Measurements from ENCODE around the gene MVK. TPM values are rescaled to one million over a fixed set of nuclear protein-coding genes. Genes with fewer than 3 reads are reported as not detected.

MVK gene
- total RNA-seq, 6 experiments from 2014 or later, result 14.2 to 60.0 (median 37.6) TPM

GRCh38 chr12:109597414-109597794 is 23.8 kb downstream of the MVK start:
- TF ChIP-seq CTCF (IDR thresholded peaks at IDR 0.05), result no peak
- no peak for TF ChIP-seq POLR2A (IDR thresholded peaks at IDR 0.05)
- no peak for DNase-seq
- intact Hi-C loops (cut with DNase I), result loop anchor here (5.0 to 10.0 kb wide), 3 partner anchors 73 to 180 kb away; no protein-coding TSS in a partner anchor

GRCh38 chr12:109597795-109598427 is 24.3 kb downstream of the MVK start:
- TF ChIP-seq CTCF (IDR thresholded peaks at IDR 0.05) (peak; percentile 95 to 98 (median 96)), POLR2A (IDR thresholded peaks at IDR 0.05) (no peak)
- WGBS (ENCODE audit: insufficient coverage, low coverage, low lambda C conversion rate, missing lambda C conversion rate), result 30% methylated on average over 12 of the region's 27 CpGs
- no peak overlapping the region for H3K4me3 ChIP-seq
- no peaks in the 10 kb centered on the region for H3K27me3 ChIP-seq
- H3K4me1 ChIP-seq, result peaks cover 0 to 14% (median 2%) of the 10 kb centered on the region in 4 donors
- DNase-seq (peak; percentile 90 to 91 (median 91)), ATAC-seq (peak; percentile 94 to 98 (median 96))
- H3K27ac ChIP-seq, result no peak overlapping the region
- intact Hi-C loops (cut with DNase I), result loop anchor here (5.0 to 10.0 kb wide), 3 partner anchors 73 to 179 kb away; no protein-coding TSS in a partner anchor
- no peaks in the 10 kb centered on the region for H3K9me3 ChIP-seq
- H3K36me3 ChIP-seq, result peaks cover 0 to 30% (median 2%) of the 10 kb centered on the region in 4 donors

More at GRCh38 chr12:109597414-109597794, 23.8 kb downstream of the MVK start:
- WGBS (ENCODE audit: insufficient coverage, low coverage, low lambda C conversion rate, missing lambda C conversion rate), result 29% methylated on average over 5 of the region's 11 CpGs
- peaks cover 0 to 14% (median 2%) of the 10 kb centered on the region in 4 donors for H3K4me1 ChIP-seq
- H3K9me3 ChIP-seq, result no peaks in the 10 kb centered on the region
- no peaks in the 10 kb centered on the region for H3K27me3 ChIP-seq
- peak in 2 of 4 donors; percentile 3 to 6 for ATAC-seq
- H3K4me3 ChIP-seq, result no peak overlapping the region
- H3K36me3 ChIP-seq, result peaks cover 0 to 35% (median 3%) of the 10 kb centered on the region in 4 donors
- no peak overlapping the region for H3K27ac ChIP-seq

- WGBS (ENCODE audit: insufficient coverage, low coverage, low lambda C conversion rate, missing lambda C conversion rate), result 52% methylated on average over 4 of the region's 11 CpGs
Measured at GRCh38 chr12:109598428-109598854, 24.8 kb downstream of the MVK start.

GRCh38 chr12:109599087-109599486 is 25.5 kb downstream of the MVK start:
- no peak overlapping the region for H3K4me3 ChIP-seq
- H3K27ac ChIP-seq, result no peak overlapping the region
- intact Hi-C loops (cut with DNase I), result loop anchor here (5.0 to 10.0 kb wide), 3 partner anchors 74 to 178 kb away; no protein-coding TSS in a partner anchor
- H3K36me3 ChIP-seq, result peaks cover 0 to 20% (median 0%) of the 10 kb centered on the region in 4 donors
- peaks cover 0 to 14% (median 2%) of the 10 kb centered on the region in 4 donors for H3K4me1 ChIP-seq
- H3K9me3 ChIP-seq, result no peaks in the 10 kb centered on the region
- 77% methylated on average over 6 of the region's 7 CpGs for WGBS (ENCODE audit: insufficient coverage, low coverage, low lambda C conversion rate, missing lambda C conversion rate)
- TF ChIP-seq POLR2A (IDR thresholded peaks at IDR 0.05), result no peak
- no peak for TF ChIP-seq CTCF (IDR thresholded peaks at IDR 0.05)
- ATAC-seq, result no peak
- H3K27me3 ChIP-seq, result no peaks in the 10 kb centered on the region
- no peak for DNase-seq

More at GRCh38 chr12:109598428-109598854, 24.8 kb downstream of the MVK start:
- Histone ChIP-seq H3K9me3 (no peaks in the 10 kb centered on the region), H3K36me3 (peaks cover 0 to 25% (median 0%) of the 10 kb centered on the region in 4 donors), H3K4me1 (peaks cover 0 to 14% (median 2%) of the 10 kb centered on the region in 4 donors), H3K27ac (no peak overlapping the region), H3K4me3 (no peak overlapping the region), H3K27me3 (no peaks in the 10 kb centered on the region)
- no peak for DNase-seq
- ATAC-seq, result peak in 2 of 4 donors; percentile 2 to 4
- TF ChIP-seq POLR2A (IDR thresholded peaks at IDR 0.05) (no peak), CTCF (IDR thresholded peaks at IDR 0.05) (no peak)
- intact Hi-C loops (cut with DNase I), result loop anchor here (5.0 to 10.0 kb wide), 3 partner anchors 74 to 179 kb away; no protein-coding TSS in a partner anchor

All from right lobe of liver (tissue), 6 donors.